ENCODE data around the gene JMJD1C. TPM values are rescaled to one million over a fixed set of nuclear protein-coding genes. Genes with fewer than 3 reads are reported as not detected.
A peak's percentile ranks its signal among the peaks of the same experiment; 100 is the strongest.

Gene JMJD1C
- total RNA-seq, 2 experiments from 2014 or later, result 389 to 399 TPM

- DNase-seq (no peak), ATAC-seq (ENCODE audit: poor library complexity) (no peak)
- Histone ChIP-seq H3K36me3 (ENCODE audit: insufficient read depth, low read length) (peaks cover 3% of the 10 kb centered on the region), H3K4me1 (ENCODE audit: insufficient read depth, low read length) (peaks cover 42% of the 10 kb centered on the region), H3K4me3 (ENCODE audit: low read length) (peak overlapping the region; percentile 89), H3K9me3 (ENCODE audit: control insufficient read depth in 1 of 2, insufficient read depth in 1 of 2, low read length in 2 of 2) (peaks cover 0 to 10% of the 10 kb centered on the region in 2 experiments), H3K27me3 (ENCODE audit: control insufficient read depth in 1 of 2, insufficient read depth in 2 of 2, low read length in 2 of 2) (no peaks in the 10 kb centered on the region), H3K27ac (ENCODE audit: low read depth in 1 of 2, low read length in 2 of 2) (peak overlapping the region; percentile 51 to 98)
- H3K4me1 Mint-ChIP-seq (ENCODE audit: low read depth), result peaks cover 41% of the 10 kb centered on the region
- intact Hi-C loops (cut with DNase I, micrococcal nuclease), result loop anchor here (2.0 to 5.0 kb wide), 5 partner anchors 135 to 495 kb away; partner anchors contain the start of genes EGR2 (in 2 of the 2) and ADO (in 1 of the 2)
- H3K36me3 Mint-ChIP-seq (ENCODE audit: low read depth), result peaks cover 27% of the 10 kb centered on the region
- no peak for TF ChIP-seq CTCF (IDR thresholded peaks at IDR 0.05)
- peaks cover 11% of the 10 kb centered on the region for H3K9me3 Mint-ChIP-seq
- H3K27me3 Mint-ChIP-seq, result peaks cover 9% of the 10 kb centered on the region
- ChIA-PET CTCF (interaction anchor here (1.1 to 2.5 kb wide), 3 partner anchors 13 to 539 kb away, joined by 4 to 7 read pairs (median 6); no protein-coding TSS in a partner anchor), POLR2A (interaction anchor here (1.0 to 2.7 kb wide), 22 partner anchors 9 to 1230 kb away, joined by 3 to 31 read pairs (median 8); partner anchors contain the start of genes ADO, EGR2 and REEP3)
- H3K4me3 Mint-ChIP-seq, result peak overlapping the region; percentile 94
- H3K27ac Mint-ChIP-seq, result peak overlapping the region; percentile 88
These were observed 333.1 kb downstream of the JMJD1C start for GRCh38 chr10:63132651-63133055.

GRCh38 chr10:63129888-63130287 lies 335.9 kb downstream of the JMJD1C start:
- DNase-seq (no peak), ATAC-seq (ENCODE audit: poor library complexity) (no peak)
- peaks cover 22% of the 10 kb centered on the region for H3K4me1 ChIP-seq (ENCODE audit: insufficient read depth, low read length)
- Mint-ChIP-seq H3K27ac (no peak overlapping the region), H3K9me3 (peaks cover 11% of the 10 kb centered on the region), H3K4me1 (ENCODE audit: low read depth) (peaks cover 19% of the 10 kb centered on the region), H3K36me3 (ENCODE audit: low read depth) (peaks cover 18% of the 10 kb centered on the region), H3K27me3 (peaks cover 9% of the 10 kb centered on the region), H3K4me3 (no peak overlapping the region)
- CTCF ChIA-PET, result no interaction called here
- no peak overlapping the region for H3K4me3 ChIP-seq (ENCODE audit: low read length)
- no peak overlapping the region for H3K27ac ChIP-seq (ENCODE audit: low read depth in 1 of 2, low read length in 2 of 2)
- intact Hi-C loops (cut with DNase I, micrococcal nuclease), result loop anchor here (5.0 kb wide), 4 partner anchors 137 to 493 kb away; partner anchors contain the start of genes ADO (in 1 of the 2) and EGR2 (in 1 of the 2)
- peaks cover 0 to 10% of the 10 kb centered on the region in 2 experiments for H3K9me3 ChIP-seq (ENCODE audit: control insufficient read depth in 1 of 2, insufficient read depth in 1 of 2, low read length in 2 of 2)
- H3K36me3 ChIP-seq (ENCODE audit: insufficient read depth, low read length), result no peaks in the 10 kb centered on the region
- TF ChIP-seq CTCF (IDR thresholded peaks at IDR 0.05), result no peak
- H3K27me3 ChIP-seq (ENCODE audit: control insufficient read depth in 1 of 2, insufficient read depth in 2 of 2, low read length in 2 of 2), result no peaks in the 10 kb centered on the region
- POLR2A ChIA-PET, result no interaction called here

GRCh38 chr10:63128443-63128842 lies 337.3 kb downstream of the JMJD1C start:
- ChIA-PET POLR2A (no interaction called here), CTCF (no interaction called here)
- intact Hi-C loops (cut with DNase I, micrococcal nuclease), result no loop called here
- Mint-ChIP-seq H3K4me1 (ENCODE audit: low read depth) (peaks cover 8% of the 10 kb centered on the region), H3K36me3 (ENCODE audit: low read depth) (peaks cover 9% of the 10 kb centered on the region), H3K27ac (no peak overlapping the region), H3K27me3 (peaks cover 13% of the 10 kb centered on the region), H3K4me3 (no peak overlapping the region), H3K9me3 (peaks cover 11% of the 10 kb centered on the region)
- ATAC-seq (ENCODE audit: poor library complexity) (no peak), DNase-seq (no peak)
- TF ChIP-seq CTCF (IDR thresholded peaks at IDR 0.05), result no peak
- Histone ChIP-seq H3K27me3 (ENCODE audit: control insufficient read depth in 1 of 2, insufficient read depth in 2 of 2, low read length in 2 of 2) (no peaks in the 10 kb centered on the region), H3K4me1 (ENCODE audit: insufficient read depth, low read length) (peaks cover 8% of the 10 kb centered on the region), H3K9me3 (ENCODE audit: control insufficient read depth in 1 of 2, insufficient read depth in 1 of 2, low read length in 2 of 2) (peaks cover 0 to 10% of the 10 kb centered on the region in 2 experiments), H3K4me3 (ENCODE audit: low read length) (no peak overlapping the region), H3K36me3 (ENCODE audit: insufficient read depth, low read length) (no peaks in the 10 kb centered on the region), H3K27ac (ENCODE audit: low read depth in 1 of 2, low read length in 2 of 2) (no peak overlapping the region)

Data from CD4-positive, alpha-beta T cell (primary cell).